Myocyte (in vitro differentiated cells): ENCODE results near the gene MS4A6A. TPM values are rescaled to one million over a fixed set of nuclear protein-coding genes. Genes with fewer than 3 reads are reported as not detected.
A peak's percentile ranks its signal among the peaks of the same experiment; 100 is the strongest.
"Not testable (repeated sequence)": the region's sequence is repeated elsewhere in the genome, so short reads cannot be mapped to it uniquely, and the experiment has no call there.

Source experiments
- DNase-seq: peaks from one replicate; pipeline ENCODE4 v3.0.0-alpha.2; 2012; ENCODE audit warnings: low read depth
- microRNA-seq: library from miRNA; unstranded; fragments of <30 nt; microRNA quantifications from one replicate; pipeline ENCODE4, GENCODE V29; 2016
- total RNA-seq: library from RNA; depleted of rRNA; stranded (reverse); fragments of >200 nt; gene quantifications from 2 replicates; pipeline ENCODE4 v1.2.3, GENCODE V29; 2014

MS4A6A gene
- total RNA-seq, 1 donor from 2014 or later: not detected

GRCh38 chr11:60130496-60130895, 52.4 kb downstream of the MS4A6A start:
- peak; percentile 1 for DNase-seq

DNA sequence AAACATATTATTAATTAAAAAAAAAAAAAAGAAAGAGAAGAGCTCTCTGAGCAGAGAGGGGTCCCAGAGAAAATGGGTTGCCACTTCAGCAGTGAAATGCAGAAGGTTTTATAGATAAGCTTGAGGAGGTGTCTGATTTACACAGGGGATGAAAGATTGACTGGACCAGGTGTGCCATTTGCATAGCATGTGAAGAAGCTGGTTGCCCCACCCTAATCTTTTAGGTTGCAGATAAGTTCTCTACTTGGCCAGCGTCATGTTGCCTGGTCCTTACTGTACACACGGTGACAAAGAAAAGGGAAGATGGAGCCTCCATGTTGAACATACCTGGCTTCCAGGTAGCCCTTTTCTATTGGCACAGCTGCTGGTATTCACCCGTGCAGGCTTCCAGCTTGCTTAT, 53.0 kb downstream of the MS4A6A start:
- DNase-seq: no peak

DNA sequence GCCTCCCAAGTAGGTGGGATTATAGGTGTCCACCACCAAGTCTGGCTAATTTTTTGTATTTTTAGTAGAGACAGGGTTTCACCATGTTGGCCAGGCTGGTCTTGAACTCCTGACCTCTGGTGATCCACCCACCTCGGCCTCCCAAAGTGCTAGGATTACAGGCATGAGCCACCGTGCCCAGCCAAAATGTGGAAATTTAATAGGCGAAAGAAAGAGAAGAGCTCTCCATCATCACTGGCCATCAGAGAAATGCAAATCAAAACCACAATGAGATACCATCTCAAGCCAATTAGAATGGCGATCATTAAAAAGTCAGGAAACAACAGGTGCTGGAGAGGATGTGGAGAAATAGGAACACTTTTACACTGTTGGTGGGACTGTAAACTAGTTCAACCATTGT, 54.0 kb downstream of the MS4A6A start:
- DNase-seq: not testable (repeated sequence)

DNA sequence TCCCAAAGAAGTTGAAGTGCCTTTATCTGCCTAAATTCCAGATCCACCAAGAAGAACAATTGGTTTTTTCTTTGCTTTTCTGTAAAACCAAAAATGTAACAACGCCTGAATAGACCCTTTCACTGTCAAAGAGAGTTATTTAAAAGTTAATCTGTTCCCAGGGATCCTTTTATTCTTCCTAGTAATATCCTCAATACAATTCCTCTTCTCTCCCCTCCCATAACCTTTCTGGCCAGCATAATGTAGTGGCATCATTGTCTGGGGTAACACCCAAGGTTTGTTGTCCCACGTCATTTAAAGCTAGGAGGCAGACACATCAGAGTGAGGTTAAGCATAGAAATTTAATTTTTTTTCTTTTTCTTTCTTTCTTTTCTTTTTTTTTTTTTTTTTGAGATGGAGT, 54.5 kb downstream of the MS4A6A start:
- DNase-seq: no peak

DNA sequence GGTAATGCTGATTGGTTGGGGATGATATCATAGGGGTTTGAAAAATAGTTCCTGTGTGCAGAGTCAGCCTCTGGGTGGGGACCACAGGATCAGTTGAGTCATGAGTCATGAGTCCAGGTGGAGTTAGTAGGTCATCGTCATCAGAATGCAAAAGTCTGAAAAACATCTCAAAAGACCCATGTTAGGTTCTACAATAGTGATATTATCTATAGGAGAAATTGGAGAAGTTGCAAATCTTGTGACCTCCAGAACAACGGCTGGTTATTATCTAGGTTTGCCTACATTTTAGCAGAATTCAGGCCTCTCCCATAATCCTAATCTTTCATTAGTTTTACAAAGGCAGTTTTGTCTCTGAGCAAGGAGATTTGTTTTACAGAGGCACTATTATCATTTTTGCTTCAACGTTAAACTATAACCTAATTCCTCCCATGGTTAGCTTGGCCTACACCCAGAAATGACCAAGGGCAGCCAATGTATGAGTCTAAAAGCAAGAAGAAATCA, 55.5 kb downstream of the MS4A6A start:
- no peak for DNase-seq

DNA sequence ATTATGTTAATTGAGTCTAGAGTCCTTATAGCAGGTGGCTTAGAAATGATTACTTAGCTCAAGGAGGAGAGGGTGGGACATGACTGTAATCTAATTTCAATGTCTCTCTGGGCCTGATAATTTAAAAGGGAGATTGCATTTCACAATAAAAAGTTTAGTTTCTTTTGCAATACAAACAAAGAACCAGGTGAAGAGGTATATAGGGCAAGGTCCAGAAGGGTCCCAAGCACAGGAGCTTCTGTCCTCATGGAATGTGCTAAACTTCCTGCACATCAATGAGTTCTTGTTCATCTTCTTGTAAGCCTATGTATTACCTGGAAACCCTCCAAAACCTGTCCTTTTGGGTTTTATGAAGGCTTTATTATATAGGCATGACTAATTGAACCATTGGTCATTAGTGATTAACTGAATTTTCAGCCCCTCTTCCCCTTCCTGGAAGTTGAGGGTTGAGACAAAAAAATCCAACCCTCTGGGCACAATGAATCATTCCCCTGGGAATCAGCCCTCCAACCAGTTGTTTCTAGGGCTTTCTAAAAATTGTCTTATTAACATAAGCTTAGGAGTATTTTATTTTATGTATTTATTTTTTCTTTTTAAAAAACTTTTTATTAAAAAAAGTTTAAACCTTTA, 56.8 kb downstream of the MS4A6A start:
- no peak for DNase-seq

GRCh38 chr11:60124802-60125432, 58.0 kb downstream of the MS4A6A start:
- no peak for DNase-seq

Small RNA genes lying within 50 kb of the gene (microRNA-seq; reads per million reads assigned to microRNA genes)
- not detected for gene MIR6503

Other genes starting within 250 kb of the MS4A6A start
- not detected in 2 replicates for gene OOSP1, start 244.7 kb downstream of the MS4A6A start, total RNA-seq
- not detected in 2 replicates for gene OOSP4A, start 219.1 kb downstream of the MS4A6A start, total RNA-seq
- not detected in 2 replicates for gene OOSP4B, start 165.9 kb downstream of the MS4A6A start, total RNA-seq
- not detected in 2 replicates for gene OOSP2, start 142.7 kb downstream of the MS4A6A start, total RNA-seq
- gene MS4A3, start 126.4 kb downstream of the MS4A6A start, total RNA-seq: not detected in 2 replicates
- gene MS4A2, start 94.4 kb downstream of the MS4A6A start, total RNA-seq: not detected in 2 replicates
- gene MS4A4E, start 60.1 kb upstream of the MS4A6A start, total RNA-seq: not detected in 2 replicates
- not detected in 2 replicates for gene MS4A4A, start 97.6 kb upstream of the MS4A6A start, total RNA-seq
- not detected in 2 replicates for gene MS4A6E, start 144.2 kb upstream of the MS4A6A start, total RNA-seq
- not detected in 2 replicates for gene MS4A7, start 195.4 kb upstream of the MS4A6A start, total RNA-seq
- gene MS4A14, start 213.4 kb upstream of the MS4A6A start, total RNA-seq: not detected in 2 replicates
- not detected in 2 replicates for gene MS4A5, start 246.5 kb upstream of the MS4A6A start, total RNA-seq